KMS-11 (cell line): ENCODE data around the gene FOXB2.

Experiments used
- H2AFZ ChIP-seq: fragments of 200-600 bp; sonication (generic); 2 replicates; pipeline ENCODE4 v1.6.1; 2016; ENCODE audit warnings: antibody characterized with exemption, mixed run types, low read depth
- H3K27ac ChIP-seq: fragments of 200-600 bp; sonication (generic); 2 replicates; pipeline ENCODE4 v1.6.1; 2016; ENCODE audit warnings: mild to moderate bottlenecking, mixed run types
- H3K27me3 ChIP-seq: fragments of 200-600 bp; sonication (generic); 2 replicates; pipeline ENCODE4 v1.6.1; 2017; ENCODE audit warnings: mild to moderate bottlenecking, low read depth, mixed run types, moderate library complexity; ENCODE audit not compliant: insufficient read depth
- H3K36me3 ChIP-seq: fragments of 200-600 bp; sonication (generic); 2 replicates; pipeline ENCODE4 v1.6.1; 2017; ENCODE audit warnings: mild to moderate bottlenecking, mixed run types; ENCODE audit not compliant: insufficient read depth
- H3K4me1 ChIP-seq: fragments of 200-600 bp; sonication (generic); 2 replicates; pipeline ENCODE4 v1.6.1; 2016; ENCODE audit warnings: mild to moderate bottlenecking, low read depth, mixed run types; ENCODE audit not compliant: poor library complexity, severe bottlenecking
- H3K4me2 ChIP-seq: fragments of 200-600 bp; sonication (generic); 2 replicates; pipeline ENCODE4 v1.7.0; 2016; ENCODE audit warnings: mild to moderate bottlenecking, mixed run types
- H3K4me3 ChIP-seq: fragments of 200-600 bp; sonication (generic); IDR thresholded peaks from 2 replicates; pipeline ENCODE4 v1.6.1; 2017; ENCODE audit warnings: low read depth, low read length, mixed read lengths; ENCODE audit not compliant: insufficient read depth
- H3K79me2 ChIP-seq: fragments of 200-600 bp; sonication (generic); 2 replicates; pipeline ENCODE4 v1.6.1; 2016; ENCODE audit warnings: low read depth, mixed run types; ENCODE audit not compliant: insufficient read depth
- H3K9ac ChIP-seq: fragments of 200-600 bp; sonication (generic); 2 replicates; pipeline ENCODE4 v1.6.1; 2016; ENCODE audit warnings: mild to moderate bottlenecking, mixed run types
- H4K20me1 ChIP-seq: fragments of 200-600 bp; sonication (generic); 2 replicates; pipeline ENCODE4 v1.6.1; 2016; ENCODE audit warnings: mild to moderate bottlenecking, mixed run types; ENCODE audit not compliant: insufficient read depth
- CTCF ChIP-seq: fragments of 200-600 bp; sonication (generic); conservative IDR thresholded peaks from 2 replicates; pipeline ENCODE4 v1.6.1; 2017; ENCODE audit warnings: low read depth, mild to moderate bottlenecking, antibody characterized with exemption, low read length, moderate library complexity, mixed read lengths

Gene FOXB2

GRCh38 chr9:77017505-77017894, 2.0 kb upstream of the FOXB2 start:
- H3K4me3 ChIP-seq = no peak overlapping the region

GRCh38 chr9:77018058-77018968, 1.1 kb upstream of the FOXB2 start:
- Histone ChIP-seq H3K4me1 (no peaks in the 10 kb centered on the region), H3K9ac (no peak overlapping the region), H3K4me3 (no peak overlapping the region), H3K36me3 (no peaks in the 10 kb centered on the region), H3K79me2 (no peaks in the 10 kb centered on the region), H3K27ac (no peak overlapping the region), H3K4me2 (no peak overlapping the region), H3K27me3 (no peaks in the 10 kb centered on the region), H4K20me1 (no peaks in the 10 kb centered on the region), H2AFZ (no peak overlapping the region; the same call in 1 of the 2 replicates)
- TF ChIP-seq CTCF = no peak

More at GRCh38 chr9:77017505-77017894, 2.0 kb upstream of the FOXB2 start:
- no peak overlapping the region for H3K9ac ChIP-seq
- no peak overlapping the region for H3K27ac ChIP-seq
- H3K79me2 ChIP-seq = no peaks in the 10 kb centered on the region
- H2AFZ ChIP-seq = no peak overlapping the region
- no peaks in the 10 kb centered on the region for H3K4me1 ChIP-seq
- no peaks in the 10 kb centered on the region for H3K27me3 ChIP-seq
- H3K36me3 ChIP-seq = no peaks in the 10 kb centered on the region
- H3K4me2 ChIP-seq = no peak overlapping the region
- no peaks in the 10 kb centered on the region for H4K20me1 ChIP-seq
- TF ChIP-seq CTCF = no peak

- Histone ChIP-seq H4K20me1 (no peaks in the 10 kb centered on the region), H3K36me3 (no peaks in the 10 kb centered on the region), H3K4me1 (no peaks in the 10 kb centered on the region), H3K27ac (no peak overlapping the region), H2AFZ (no peak overlapping the region), H3K9ac (no peak overlapping the region), H3K4me3 (no peak overlapping the region), H3K27me3 (no peaks in the 10 kb centered on the region), H3K4me2 (no peak overlapping the region), H3K79me2 (no peaks in the 10 kb centered on the region)
- TF ChIP-seq CTCF = no peak
These were observed 553 bp upstream of the FOXB2 start for GRCh38 chr9:77018969-77019235.

GRCh38 chr9:77019926-77020412, 514 bp downstream of the FOXB2 start:
- no peak for TF ChIP-seq CTCF
- Histone ChIP-seq H4K20me1 (no peaks in the 10 kb centered on the region), H3K27ac (no peak overlapping the region), H2AFZ (no peak overlapping the region), H3K4me1 (no peaks in the 10 kb centered on the region), H3K27me3 (no peaks in the 10 kb centered on the region), H3K4me2 (no peak overlapping the region), H3K79me2 (no peaks in the 10 kb centered on the region), H3K4me3 (no peak overlapping the region), H3K36me3 (no peaks in the 10 kb centered on the region), H3K9ac (no peak overlapping the region)
